Stimulated activated CD8-positive, alpha-beta memory T cell treated with anti-CD3 and anti-CD28 coated beads, Interleukin-7, amount 100 ng/mL, for 1 hour (primary cell): Measurements from ENCODE around the gene LEKR1.
"Not testable (repeated sequence)": the region's sequence is repeated elsewhere in the genome, so short reads cannot be mapped to it uniquely, and the experiment has no call there.

Experiments
- DNase-seq, 2 donors: peaks; one replicate each; pipeline ENCODE4 v3.0.0-alpha.2; 2020; ENCODE audit warnings: low read depth in 2 of 2

LEKR1 gene

GRCh38 chr3:156806698-156807097, 19.5 kb upstream of the LEKR1 start:
- DNase-seq: no peak

- DNase-seq: no peak
Measured at GRCh38 chr3:156808025-156808424, 18.1 kb upstream of the LEKR1 start.

GRCh38 chr3:156811089-156811862, 14.9 kb upstream of the LEKR1 start:
- no peak for DNase-seq

GRCh38 chr3:156812521-156813335, 13.4 kb upstream of the LEKR1 start:
- DNase-seq: no peak

- no peak for DNase-seq
Measured at GRCh38 chr3:156814295-156814694, 11.9 kb upstream of the LEKR1 start.

GRCh38 chr3:156816091-156816793, 9.9 kb upstream of the LEKR1 start:
- DNase-seq: no peak

- peak; percentile 55 to 60 for DNase-seq
Measured at GRCh38 chr3:156816794-156817645, 9.1 kb upstream of the LEKR1 start.

- DNase-seq: no peak
Measured at GRCh38 chr3:156817646-156818272, 8.4 kb upstream of the LEKR1 start.

GRCh38 chr3:156818273-156818651, 7.9 kb upstream of the LEKR1 start:
- DNase-seq: no peak

GRCh38 chr3:156818890-156819289, 7.3 kb upstream of the LEKR1 start:
- no peak for DNase-seq

GRCh38 chr3:156819842-156820691, 6.1 kb upstream of the LEKR1 start:
- DNase-seq: no peak

GRCh38 chr3:156820692-156821080, 5.5 kb upstream of the LEKR1 start:
- DNase-seq: no peak

- not testable (repeated sequence) for DNase-seq
Measured at GRCh38 chr3:156822626-156823260, 3.4 kb upstream of the LEKR1 start.

GRCh38 chr3:156825795-156826143, 384 bp upstream of the LEKR1 start:
- DNase-seq: no peak

GRCh38 chr3:156826896-156827882, 1.0 kb downstream of the LEKR1 start:
- DNase-seq: no peak

GRCh38 chr3:156831006-156831405, 4.9 kb downstream of the LEKR1 start:
- DNase-seq: no peak

- no peak for DNase-seq
Measured at GRCh38 chr3:156834435-156834834, 8.3 kb downstream of the LEKR1 start.

GRCh38 chr3:156834962-156835535, 8.9 kb downstream of the LEKR1 start:
- DNase-seq: no peak
